Cardiac muscle cell (in vitro differentiated cells and primary cell): ENCODE results near the gene SPATC1L. TPM values are rescaled to one million over a fixed set of nuclear protein-coding genes. Genes with fewer than 3 reads are reported as not detected.
"Not testable (repeated sequence)": the region's sequence is repeated elsewhere in the genome, so short reads cannot be mapped to it uniquely, and the experiment has no call there.

ENCODE experiments used
- DNase-seq, 2 donors: peaks; one replicate each; pipeline versions ENCODE4 v3.0.0 to v3.0.0-alpha.2; 2010 to 2017; ENCODE audit warnings: low read depth in 1 of 2, low spot score in 1 of 2
- H3K27ac ChIP-seq: fragments of 200-600 bp; sonication (generic); 2 replicates; pipeline ENCODE4 v1.5.1; 2016
- H3K27me3 ChIP-seq: fragments of 200-600 bp; sonication (generic); 2 replicates; pipeline ENCODE4 v1.6.0; 2016; ENCODE audit warnings: control low read depth
- H3K36me3 ChIP-seq: fragments of 200-600 bp; sonication (generic); 2 replicates; pipeline ENCODE4 v1.5.1; 2016; ENCODE audit warnings: control low read depth
- H3K4me1 ChIP-seq: fragments of 200-600 bp; sonication (generic); 2 replicates; pipeline ENCODE4 v1.8.1; 2017; ENCODE audit warnings: low read depth, mild to moderate bottlenecking, mixed run types
- H3K4me3 ChIP-seq: fragments of 200-600 bp; sonication (generic); 2 replicates; pipeline ENCODE4 v1.5.1; 2016; ENCODE audit warnings: mild to moderate bottlenecking
- H3K9me3 ChIP-seq: fragments of 200-600 bp; sonication (generic); 2 replicates; pipeline ENCODE4 v1.5.1; 2017; ENCODE audit warnings: low read depth, mild to moderate bottlenecking, control low read depth
- CTCF ChIP-seq: IDR thresholded peaks from 2 replicates; pipeline ENCODE4 v1.5.1; 2012; ENCODE audit warnings: low read depth, mild to moderate bottlenecking, low read length
- polyA plus RNA-seq: library from polyadenylated mRNA; unstranded; fragments of >200 nt; fragmentation: Nextera tagmentation; extraction: Ambion mirVana; gene quantifications from 2 replicates; pipeline ENCODE4 v1.2.1, GENCODE V29; 2016
- total RNA-seq: library from RNA; depleted of rRNA; stranded (reverse); fragments of >200 nt; gene quantifications from 2 replicates; pipeline ENCODE4 v1.2.3, GENCODE V29; 2016

Gene SPATC1L
- total and polyA plus RNA-seq, 2 experiments from 2014 or later: 58.8 to 63.0 TPM

- Histone ChIP-seq H3K36me3 (peaks cover 37% of the 10 kb centered on the region), H3K27ac (no peak overlapping the region)
- TF ChIP-seq CTCF: no peak
Observed at GRCh38 chr21:46202592-46203202, 18.4 kb upstream of the SPATC1L start.

GRCh38 chr21:46200877-46201803 lies 16.9 kb upstream of the SPATC1L start:
- H3K4me1 ChIP-seq, H3K27ac ChIP-seq, H3K27me3 ChIP-seq, DNase-seq, H3K4me3 ChIP-seq, H3K9me3 ChIP-seq: not testable (repeated sequence)
- H3K36me3 ChIP-seq: peaks cover 31% of the 10 kb centered on the region

More at GRCh38 chr21:46202592-46203202, 18.4 kb upstream of the SPATC1L start:
- no peak overlapping the region for H3K4me3 ChIP-seq
- no peaks in the 10 kb centered on the region for H3K27me3 ChIP-seq
- H3K9me3 ChIP-seq: no peaks in the 10 kb centered on the region
- DNase-seq: no peak
- no peaks in the 10 kb centered on the region for H3K4me1 ChIP-seq

GRCh38 chr21:46199436-46200373 lies 15.4 kb upstream of the SPATC1L start:
- DNase-seq: no peak
- Histone ChIP-seq H3K27me3 (no peaks in the 10 kb centered on the region), H3K27ac (no peak overlapping the region), H3K4me1 (no peaks in the 10 kb centered on the region), H3K4me3 (no peak overlapping the region), H3K36me3 (peaks cover 21% of the 10 kb centered on the region), H3K9me3 (no peaks in the 10 kb centered on the region)
- TF ChIP-seq CTCF: no peak

GRCh38 chr21:46196733-46197132 lies 12.5 kb upstream of the SPATC1L start:
- no peak overlapping the region for H3K27ac ChIP-seq
- DNase-seq: no peak
- no peak overlapping the region for H3K4me3 ChIP-seq
- peaks cover 13% of the 10 kb centered on the region for H3K36me3 ChIP-seq
- H3K4me1 ChIP-seq: no peaks in the 10 kb centered on the region
- no peaks in the 10 kb centered on the region for H3K9me3 ChIP-seq
- no peaks in the 10 kb centered on the region for H3K27me3 ChIP-seq
- no peak for TF ChIP-seq CTCF

GRCh38 chr21:46195595-46196195 lies 11.4 kb upstream of the SPATC1L start:
- Histone ChIP-seq H3K36me3 (peaks cover 13% of the 10 kb centered on the region), H3K27ac (no peak overlapping the region)
- DNase-seq: no peak

More at GRCh38 chr21:46195595-46196195, 11.4 kb upstream of the SPATC1L start:
- Histone ChIP-seq H3K4me3 (no peak overlapping the region), H3K9me3 (no peaks in the 10 kb centered on the region), H3K4me1 (no peaks in the 10 kb centered on the region), H3K27me3 (no peaks in the 10 kb centered on the region)
- TF ChIP-seq CTCF: no peak
